ENCODE measurements around the gene HCN2. TPM values are rescaled to one million over a fixed set of nuclear protein-coding genes. Genes with fewer than 3 reads are reported as not detected.

HCN2 gene
- total and polyA plus RNA-seq, 2 of the 13 experiments (the other 11 are each of a cell fraction or from before 2014, with no cell fraction given): 0.01 TPM; not detected in 1

- TF ChIP-seq RAD21 (CRISPR knock-in tag; IDR thresholded peaks at IDR 0.05): no peak
- TF ChIP-seq ZNF180 (CRISPR knock-in tag; IDR thresholded peaks at IDR 0.05; ENCODE audit: borderline replicate concordance, low read depth): no peak
- no peak for TF ChIP-seq ZNF33B (CRISPR knock-in tag; IDR thresholded peaks at IDR 0.05)
- TF ChIP-seq ARNT (IDR thresholded peaks at IDR 0.05): no peak
- TF ChIP-seq ETV5 (CRISPR knock-in tag; IDR thresholded peaks at IDR 0.05; ENCODE audit: borderline replicate concordance): peak; percentile 73; the same call in 1 of the 2 replicates
- TF ChIP-seq PCBP1 (IDR thresholded peaks at IDR 0.05; ENCODE audit: borderline replicate concordance, low read depth, low read length): no peak
- no peak for TF ChIP-seq PAWR (CRISPR knock-in tag; IDR thresholded peaks at IDR 0.05; ENCODE audit: borderline replicate concordance)
- peak; percentile 78 for TF ChIP-seq SPEN (CRISPR knock-in tag; IDR thresholded peaks at IDR 0.05; ENCODE audit: low read depth)
- no peak for TF ChIP-seq HNRNPLL (IDR thresholded peaks at IDR 0.05; ENCODE audit: low read depth, low read length, poor library complexity, severe bottlenecking)
- no peak for TF ChIP-seq CBX2 (IDR thresholded peaks at IDR 0.05; ENCODE audit: low read depth, low read length)
- TF ChIP-seq CBX2 (CRISPR knock-in tag; IDR thresholded peaks at IDR 0.05; ENCODE audit: low read depth): no peak
- 0 out of 2 replicates have a peak, but pooled peaks have one; percentile 26 for TF ChIP-seq ZBTB43 (CRISPR knock-in tag; conservative IDR thresholded peaks at IDR 0.05)
- no peak for TF ChIP-seq GTF2F1 (IDR thresholded peaks at IDR 0.05; ENCODE audit: low read length)
- no peak for TF ChIP-seq MIER2 (CRISPR knock-in tag; IDR thresholded peaks at IDR 0.05)
- peak; percentile 62 for TF ChIP-seq PHF21A (CRISPR knock-in tag; IDR thresholded peaks at IDR 0.05)
- TF ChIP-seq PPARG (CRISPR knock-in tag; conservative IDR thresholded peaks at IDR 0.05): peak; percentile 60; the same call in 1 of the 2 replicates
- TF ChIP-seq JUND (CRISPR knock-in tag; IDR thresholded peaks at IDR 0.05): no peak
- peak; percentile 50; the same call in 1 of the 2 replicates for TF ChIP-seq ZBTB38 (CRISPR knock-in tag; IDR thresholded peaks at IDR 0.05)
- TF ChIP-seq ZNF670 (CRISPR knock-in tag; IDR thresholded peaks at IDR 0.05; ENCODE audit: borderline replicate concordance): no peak
- TF ChIP-seq JDP2 (CRISPR knock-in tag; IDR thresholded peaks at IDR 0.05; ENCODE audit: borderline replicate concordance): no peak
- TF ChIP-seq ZNF766 (CRISPR knock-in tag; IDR thresholded peaks at IDR 0.05; ENCODE audit: borderline replicate concordance): no peak
- peak; percentile 63 for TF ChIP-seq ZGPAT (CRISPR knock-in tag; IDR thresholded peaks at IDR 0.05)
- no peak for TF ChIP-seq REL (CRISPR knock-in tag; conservative IDR thresholded peaks at IDR 0.05)
- TF ChIP-seq PATZ1 (CRISPR knock-in tag; IDR thresholded peaks at IDR 0.05): peak; percentile 93
These were observed 30.8 kb upstream of the HCN2 start (continued) for GRCh38 chr19:558770-559439.

All from HepG2 (cell line).